ENCODE measurements around the gene ANKRD33B. TPM values are rescaled to one million over a fixed set of nuclear protein-coding genes. Genes with fewer than 3 reads are reported as not detected.

Gene ANKRD33B
- total and polyA plus RNA-seq, 9 of the 15 experiments (the other 6 are each of a cell fraction or from before 2014, with no cell fraction given), result 0.10 to 1.7 (median 0.40) TPM

GRCh38 chr5:10595293-10595671 lies 31.4 kb downstream of the ANKRD33B start:
- DNase-seq (ENCODE audit: extremely low read depth in 1 of 4, low spot score in 3 of 4) (no peak), FAIRE-seq (no peak), ATAC-seq (peak; percentile 10)
- POLR2A ChIA-PET, result no interaction called here
- no peaks in the 10 kb centered on the region for H4K20me1 ChIP-seq (replicated peaks; ENCODE audit: control insufficient read depth, insufficient read depth, low read length)
- no peaks in the 10 kb centered on the region for H3K79me2 ChIP-seq (ENCODE audit: control insufficient read depth, insufficient read depth, low read length)
- intact Hi-C loops (cut with micrococcal nuclease), result no loop called here
- H3K4me3 ChIP-seq, result peak overlapping the region; percentile 1; the same call in 1 of the 2 replicates
- H2AFZ ChIP-seq (ENCODE audit: low read depth, low read length), result peak overlapping the region; percentile 84
- no TSS peak for BruUV-seq (replicated peaks)
- H3K27ac ChIP-seq (ENCODE audit: extremely low read depth, low read depth, low read length), result peak overlapping the region; percentile 50; the same call in 2 of the 3 replicates
- CTCF ChIA-PET (ENCODE audit: low intra/inter-chr PET ratio), result no interaction called here
- no peaks in the 10 kb centered on the region for H3K36me3 ChIP-seq (ENCODE audit: control insufficient read depth, insufficient read depth, low read length)
- H3K9me1 ChIP-seq (ENCODE audit: control insufficient read depth, insufficient read depth, low read length), result peaks cover under 1% of the 10 kb centered on the region
- TF ChIP-seq EP400 (IDR thresholded peaks at IDR 0.05) (no peak), SMARCE1 (IDR thresholded peaks at IDR 0.05) (no peak), ZC3H8 (IDR thresholded peaks at IDR 0.05) (no peak), POLR2H (tag; IDR thresholded peaks at IDR 0.05; ENCODE audit: low read depth) (no peak), HDGF (IDR thresholded peaks at IDR 0.05) (0 out of 2 replicates have a peak, but pooled peaks have one; percentile 16), SMARCB1 (IDR thresholded peaks at IDR 0.05; ENCODE audit: insufficient read length, low read depth) (no peak), ZFP36 (IDR thresholded peaks at IDR 0.05; ENCODE audit: low read depth, low read length, partially characterized antibody) (no peak), HBP1 (CRISPR knock-in tag; IDR thresholded peaks at IDR 0.05) (no peak), ZNF384 (IDR thresholded peaks at IDR 0.05; ENCODE audit: low read depth, low read length) (no peak), BHLHE40 (IDR thresholded peaks at IDR 0.05; ENCODE audit: low read length) (no peak), NCOA4 (IDR thresholded peaks at IDR 0.05; ENCODE audit: partially characterized antibody) (no peak), ZFP30 (CRISPR knock-in tag; IDR thresholded peaks at IDR 0.05; ENCODE audit: borderline replicate concordance) (no peak), ZNF445 (CRISPR knock-in tag; IDR thresholded peaks at IDR 0.05; ENCODE audit: low read depth) (no peak), CTBP1 (IDR thresholded peaks at IDR 0.05; ENCODE audit: borderline replicate concordance) (no peak)
- TF ChIP-seq, protein P1, sequence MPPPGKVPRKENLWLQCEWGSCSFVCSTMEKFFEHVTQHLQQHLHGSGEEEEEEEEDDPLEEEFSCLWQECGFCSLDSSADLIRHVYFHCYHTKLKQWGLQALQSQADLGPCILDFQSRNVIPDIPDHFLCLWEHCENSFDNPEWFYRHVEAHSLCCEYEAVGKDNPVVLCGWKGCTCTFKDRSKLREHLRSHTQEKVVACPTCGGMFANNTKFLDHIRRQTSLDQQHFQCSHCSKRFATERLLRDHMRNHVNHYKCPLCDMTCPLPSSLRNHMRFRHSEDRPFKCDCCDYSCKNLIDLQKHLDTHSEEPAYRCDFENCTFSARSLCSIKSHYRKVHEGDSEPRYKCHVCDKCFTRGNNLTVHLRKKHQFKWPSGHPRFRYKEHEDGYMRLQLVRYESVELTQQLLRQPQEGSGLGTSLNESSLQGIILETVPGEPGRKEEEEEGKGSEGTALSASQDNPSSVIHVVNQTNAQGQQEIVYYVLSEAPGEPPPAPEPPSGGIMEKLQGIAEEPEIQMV (tag; conservative IDR thresholded peaks at IDR 0.05; ENCODE audit: low read depth), result no peak
- TF ChIP-seq, protein P2, sequence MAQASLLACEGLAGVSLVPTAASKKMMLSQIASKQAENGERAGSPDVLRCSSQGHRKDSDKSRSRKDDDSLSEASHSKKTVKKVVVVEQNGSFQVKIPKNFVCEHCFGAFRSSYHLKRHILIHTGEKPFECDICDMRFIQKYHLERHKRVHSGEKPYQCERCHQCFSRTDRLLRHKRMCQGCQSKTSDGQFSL (CRISPR knock-in tag; IDR thresholded peaks at IDR 0.05), result no peak
- TF ChIP-seq, protein P2 (tag; IDR thresholded peaks at IDR 0.05), result 0 out of 4 replicates have a peak, but pooled peaks of 1 of the 2 experiments have one; percentile 47
- peaks cover 25 to 35% of the 10 kb centered on the region in 2 experiments for H3K4me1 ChIP-seq (replicated peaks in 1 of 2; ENCODE audit: control insufficient read depth in 2 of 2, insufficient read depth in 2 of 2, low read length in 2 of 2)
- 88% methylated on average over 6 of the region's 6 CpGs for WGBS (ENCODE audit: insufficient coverage, low coverage, missing lambda C conversion rate)
- peak overlapping the region; percentile 77 for H3K4me2 ChIP-seq (ENCODE audit: insufficient read depth, low read length)
- in situ Hi-C loops (cut with MboI), result no loop called here
- no peaks in the 10 kb centered on the region for H3K9me3 ChIP-seq (replicated peaks; ENCODE audit: control insufficient read depth, insufficient read depth, low read depth, low read length)
- peak overlapping the region; percentile 41 to 44; a peak in 3 of 4 replicates for H3K9ac ChIP-seq (ENCODE audit: insufficient read depth in 1 of 2, low read depth in 2 of 2, low read length in 2 of 2)
- H3K27me3 ChIP-seq (ENCODE audit: control insufficient read depth in 2 of 2, insufficient read depth in 2 of 2, low read length in 2 of 2), result no peaks in the 10 kb centered on the region

Data from K562 (cell line).